Subcutaneous abdominal adipose tissue (tissue), 5 donors: ENCODE data around the gene RBKS.
"Not testable (repeated sequence)": the region's sequence is repeated elsewhere in the genome, so short reads cannot be mapped to it uniquely, and the experiment has no call there.

ENCODE experiments used
- H3K27ac ChIP-seq: one replicate; pipeline ENCODE4 v1.7.0; 2013; ENCODE audit warnings: low read depth, mild to moderate bottlenecking, inconsistent platforms, low read length, moderate library complexity
- H3K27me3 ChIP-seq, 5 donors: one replicate each; pipeline ENCODE4 v1.7.0; 2013; ENCODE audit warnings: low read length in 5 of 5, inconsistent platforms in 1 of 5; ENCODE audit not compliant: control insufficient read depth in 5 of 5, insufficient read depth in 4 of 5
- H3K36me3 ChIP-seq, 5 donors: one replicate each; pipeline ENCODE4 v1.7.0; 2013; ENCODE audit warnings: low read length in 5 of 5; ENCODE audit not compliant: control insufficient read depth in 5 of 5, insufficient read depth in 5 of 5
- H3K4me1 ChIP-seq, 5 donors: one replicate each; pipeline ENCODE4 v1.7.0; 2013; ENCODE audit warnings: low read length in 5 of 5, mild to moderate bottlenecking in 3 of 5, moderate library complexity in 1 of 5; ENCODE audit not compliant: control insufficient read depth in 5 of 5, insufficient read depth in 5 of 5
- H3K4me3 ChIP-seq, 5 donors: one replicate each; pipeline ENCODE4 v1.7.0; 2013; ENCODE audit warnings: low read length in 5 of 5, low read depth in 1 of 5
- H3K9ac ChIP-seq, 5 donors: one replicate each; pipeline ENCODE4 v1.7.0; 2013; ENCODE audit warnings: low read length in 5 of 5, mild to moderate bottlenecking in 4 of 5, moderate library complexity in 3 of 5
- H3K9me3 ChIP-seq, 5 donors: one replicate each; pipeline ENCODE4 v1.7.0; 2013; ENCODE audit warnings: low read length in 5 of 5; ENCODE audit not compliant: control insufficient read depth in 5 of 5
- donor health status: healthy.
- donor health status: healthy.
- donor health status: healthy.
- donor health status: healthy.
- donor health status: healthy.

RBKS gene

GRCh38 chr2:27881815-27882583, 8.2 kb downstream of the RBKS start:
- H3K9me3 ChIP-seq, H3K4me1 ChIP-seq, H3K27ac ChIP-seq, H3K4me3 ChIP-seq, H3K36me3 ChIP-seq, H3K27me3 ChIP-seq, H3K9ac ChIP-seq: not testable (repeated sequence)

GRCh38 chr2:27878825-27879224, 11.4 kb downstream of the RBKS start:
- Histone ChIP-seq H3K27me3 (no peaks in the 10 kb centered on the region), H3K4me1 (peaks cover 0 to under 1% (median 0%) of the 10 kb centered on the region in 5 donors), H3K36me3 (no peaks in the 10 kb centered on the region), H3K4me3 (no peak overlapping the region), H3K9ac (no peak overlapping the region), H3K9me3 (peaks cover 0 to 14% (median 10%) of the 10 kb centered on the region in 5 donors), H3K27ac (no peak overlapping the region)

DNA sequence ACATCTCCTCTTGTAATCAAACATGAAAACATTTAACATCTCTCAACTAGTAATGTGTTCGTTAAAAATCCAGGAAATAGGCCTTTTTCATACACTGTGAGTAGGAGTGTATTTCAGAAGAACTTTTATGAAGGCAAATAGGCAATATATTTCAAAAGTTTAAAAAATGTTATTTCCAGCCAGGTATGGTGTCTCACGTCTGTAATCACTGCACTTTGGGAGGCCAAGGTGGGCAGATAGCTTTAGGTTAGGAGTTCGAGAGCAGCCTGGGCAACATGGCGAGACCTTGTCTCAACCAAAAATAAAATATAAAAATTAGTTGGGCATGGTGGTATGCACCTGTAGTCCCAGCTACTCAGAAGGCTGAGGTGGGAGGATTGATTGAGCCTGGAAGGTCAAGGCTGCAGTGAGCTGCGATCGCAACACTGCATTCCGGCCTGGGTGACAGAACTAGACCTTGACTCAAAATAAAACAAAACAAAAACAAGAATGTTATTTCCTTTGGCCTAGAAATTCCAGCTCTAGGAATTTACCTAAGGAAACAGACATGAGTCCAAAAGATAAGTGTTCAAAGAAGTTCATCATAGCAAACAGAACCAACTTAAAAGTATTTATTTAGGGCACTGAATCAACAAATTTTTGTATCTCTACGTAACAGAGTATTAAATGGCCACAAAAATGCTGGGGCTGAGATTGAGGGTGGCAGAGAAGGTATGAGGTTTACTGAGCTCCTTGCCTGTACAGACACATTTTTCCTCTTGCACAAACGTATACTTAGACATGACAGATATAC, 14.9 kb downstream of the RBKS start:
- Histone ChIP-seq H3K36me3 (peaks cover 0 to 5% (median 0%) of the 10 kb centered on the region in 5 donors), H3K4me1 (no peaks in the 10 kb centered on the region), H3K27ac (no peak overlapping the region), H3K9ac (no peak overlapping the region), H3K9me3 (peaks cover 0 to 14% (median 10%) of the 10 kb centered on the region in 5 donors), H3K27me3 (no peaks in the 10 kb centered on the region), H3K4me3 (no peak overlapping the region)

- Histone ChIP-seq H3K4me1 (no peaks in the 10 kb centered on the region), H3K27ac (no peak overlapping the region), H3K9ac (no peak overlapping the region), H3K36me3 (peaks cover 0 to 5% (median 0%) of the 10 kb centered on the region in 5 donors), H3K27me3 (no peaks in the 10 kb centered on the region), H3K4me3 (no peak overlapping the region), H3K9me3 (peaks cover 0 to 14% (median 10%) of the 10 kb centered on the region in 5 donors)
Observed at GRCh38 chr2:27873091-27873490, 17.1 kb downstream of the RBKS start.

DNA sequence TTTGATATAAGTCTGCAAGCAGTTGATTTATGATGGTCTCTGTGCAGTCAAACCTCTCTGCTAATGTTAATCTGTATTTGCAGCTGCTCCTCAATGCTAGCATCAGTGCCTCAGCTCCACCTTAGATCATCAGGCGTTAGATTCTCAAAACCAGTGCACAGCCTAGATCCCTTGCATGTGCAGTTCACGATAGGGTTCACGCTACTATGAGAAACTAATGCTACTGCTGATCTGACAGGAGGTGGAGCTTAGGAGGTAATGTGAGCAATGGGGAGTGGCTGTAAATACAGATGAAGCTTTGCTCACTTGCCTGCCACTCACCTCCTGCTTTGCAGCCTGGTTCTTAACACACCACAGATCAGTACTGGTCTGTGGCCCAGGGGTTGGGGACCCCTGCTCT, 18.4 kb downstream of the RBKS start:
- no peak overlapping the region for H3K4me3 ChIP-seq
- H3K9ac ChIP-seq = no peak overlapping the region
- no peak overlapping the region for H3K27ac ChIP-seq
- H3K36me3 ChIP-seq = peaks cover 0 to 5% (median 0%) of the 10 kb centered on the region in 5 donors
- peaks cover 0 to 13% (median 8%) of the 10 kb centered on the region in 5 donors for H3K9me3 ChIP-seq
- H3K4me1 ChIP-seq = no peaks in the 10 kb centered on the region
- H3K27me3 ChIP-seq = no peaks in the 10 kb centered on the region

DNA sequence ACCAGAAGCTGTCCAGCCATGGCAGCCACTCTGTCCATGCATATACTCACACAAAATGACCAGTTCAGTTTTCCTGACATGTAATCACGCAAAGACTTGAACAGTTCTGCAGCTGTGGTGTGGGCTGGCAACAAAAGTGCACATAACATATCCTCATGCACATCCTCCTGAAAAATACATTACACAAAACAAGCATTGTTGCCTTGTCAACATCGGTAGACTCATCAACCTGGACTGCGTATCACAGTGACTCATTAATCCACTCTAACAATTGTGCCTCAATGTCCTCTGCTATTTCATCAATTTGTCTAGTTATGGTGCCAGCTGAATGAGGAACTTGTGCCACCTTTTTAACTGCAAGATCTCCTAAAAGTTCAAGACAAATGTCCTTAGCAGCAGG, 19.5 kb downstream of the RBKS start:
- H3K9me3 ChIP-seq = peaks cover 0 to 3% (median 0%) of the 10 kb centered on the region in 5 donors
- no peak overlapping the region for H3K27ac ChIP-seq
- no peak overlapping the region for H3K4me3 ChIP-seq
- no peaks in the 10 kb centered on the region for H3K4me1 ChIP-seq
- no peak overlapping the region for H3K9ac ChIP-seq
- H3K36me3 ChIP-seq = peaks cover 0 to 5% (median 0%) of the 10 kb centered on the region in 5 donors
- H3K27me3 ChIP-seq = no peaks in the 10 kb centered on the region

DNA sequence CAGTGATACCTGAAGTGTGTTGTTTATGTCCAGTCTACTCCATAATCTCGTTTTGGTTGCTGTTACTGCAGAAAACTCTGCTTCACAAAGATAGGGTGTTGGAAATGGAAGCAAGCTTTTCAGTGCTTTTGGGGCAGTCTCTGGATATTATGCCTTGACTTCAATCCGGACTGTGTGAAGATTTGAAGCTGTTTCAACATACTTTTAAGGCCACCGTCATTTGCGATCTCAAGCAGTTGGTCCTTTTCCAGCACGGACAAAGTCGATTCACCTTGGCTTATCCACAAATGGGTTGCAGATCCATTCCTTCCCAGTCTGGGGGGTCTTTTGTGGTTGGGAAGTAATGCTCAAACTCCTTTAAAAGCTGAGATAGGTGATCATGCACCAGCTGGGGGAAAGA, 20.4 kb downstream of the RBKS start:
- Histone ChIP-seq H3K9ac (no peak overlapping the region), H3K27me3 (no peaks in the 10 kb centered on the region), H3K4me3 (no peak overlapping the region), H3K9me3 (no peaks in the 10 kb centered on the region), H3K27ac (no peak overlapping the region), H3K4me1 (no peaks in the 10 kb centered on the region), H3K36me3 (peaks cover 0 to 5% (median 0%) of the 10 kb centered on the region in 5 donors)

DNA sequence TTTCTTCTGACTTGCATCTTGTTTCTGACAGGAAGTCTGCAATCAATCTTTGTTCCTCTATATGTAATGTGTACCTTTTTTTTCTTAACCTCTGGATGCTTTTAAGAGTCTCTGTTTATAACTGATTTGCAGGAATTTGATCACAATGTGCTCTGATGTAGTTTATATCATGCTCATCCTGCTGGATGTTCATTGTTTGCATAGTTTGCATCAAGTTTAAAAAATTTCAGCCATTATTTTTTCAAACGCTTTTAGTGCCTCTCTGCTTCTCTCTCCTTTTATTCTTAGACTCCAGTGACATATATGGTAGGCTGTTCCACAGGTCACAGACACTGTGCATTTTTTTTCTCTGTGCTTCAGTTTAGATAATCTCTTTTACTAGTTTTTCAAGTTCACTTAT, 23.9 kb downstream of the RBKS start:
- H3K4me3 ChIP-seq = no peak overlapping the region
- H3K36me3 ChIP-seq = peaks cover 0 to 5% (median 0%) of the 10 kb centered on the region in 5 donors
- no peaks in the 10 kb centered on the region for H3K9me3 ChIP-seq
- H3K9ac ChIP-seq = no peak overlapping the region
- no peaks in the 10 kb centered on the region for H3K27me3 ChIP-seq
- H3K4me1 ChIP-seq = no peaks in the 10 kb centered on the region
- H3K27ac ChIP-seq = no peak overlapping the region

GRCh38 chr2:27863955-27864354, 26.2 kb downstream of the RBKS start:
- H3K9me3 ChIP-seq, H3K36me3 ChIP-seq: not testable (repeated sequence)

GRCh38 chr2:27863146-27863545, 27.0 kb downstream of the RBKS start:
- Histone ChIP-seq H3K27ac (no peak overlapping the region), H3K9me3 (peaks cover 0 to 1% (median 0%) of the 10 kb centered on the region in 5 donors)

More at GRCh38 chr2:27863955-27864354, 26.2 kb downstream of the RBKS start:
- not testable (repeated sequence) for H3K9ac ChIP-seq, H3K27me3 ChIP-seq, H3K4me3 ChIP-seq, H3K4me1 ChIP-seq, H3K27ac ChIP-seq

More at GRCh38 chr2:27863146-27863545, 27.0 kb downstream of the RBKS start:
- Histone ChIP-seq H3K27me3 (no peaks in the 10 kb centered on the region), H3K4me1 (no peaks in the 10 kb centered on the region), H3K9ac (no peak overlapping the region), H3K36me3 (no peaks in the 10 kb centered on the region), H3K4me3 (no peak overlapping the region)
